B cell (primary cell): ENCODE measurements around the gene TEX9. TPM values are rescaled to one million over a fixed set of nuclear protein-coding genes. Genes with fewer than 3 reads are reported as not detected.

ENCODE experiments used
- ATAC-seq: fragments of 200-7000 bp; cut with Tn5 transposase; one replicate; pipeline ENCODE4 v1.10.0; 2021; ENCODE audit warnings: low read depth, mild to moderate bottlenecking, moderate number of reproducible peaks, moderate library complexity
- CTCF ChIA-PET: fragments of 350-600 bp; sonication (Branson Sonifier 250); formaldehyde crosslinking; loops from one replicate; lab custom pipeline; 2021; ENCODE audit warnings: antibody characterized with exemption, inconsistent platforms; lab: Charles Lee
- POLR2A ChIA-PET: fragments of 350-600 bp; sonication (Branson Sonifier 250); formaldehyde crosslinking; loops from one replicate; lab custom pipeline; 2021; ENCODE audit warnings: antibody characterized with exemption; lab: Charles Lee
- DNase-seq: peaks from one replicate; pipeline ENCODE4 v3.0.0; 2013
- H2AFZ ChIP-seq: 2 replicates; pipeline ENCODE4 v1.6.1; 2012; ENCODE audit warnings: mild to moderate bottlenecking, low read depth, low read length; ENCODE audit not compliant: insufficient read depth, poor library complexity, severe bottlenecking
- H3K27ac ChIP-seq, 2 donors: 1 replicate in 1 of 2; 2 replicates in 1 of 2; pipeline ENCODE4 v1.5.1; 2012 to 2013; ENCODE audit warnings: low read length in 2 of 2, mild to moderate bottlenecking in 2 of 2, moderate library complexity in 1 of 2
- H3K27me3 ChIP-seq, 4 experiments: fragments of 200-600 bp in 1 of 4; sonication (generic) in 1 of 4; replicated peaks in 1 of 4; 1 replicate in 2 of 4; 2 replicates in 2 of 4; pipeline versions ENCODE4 v1.6.1 to v1.7.0; 2013 to 2016; ENCODE audit warnings: low read length in 3 of 4, mild to moderate bottlenecking in 2 of 4, mixed read lengths in 1 of 4, moderate library complexity in 1 of 4; ENCODE audit not compliant: insufficient read depth in 4 of 4, control insufficient read depth in 3 of 4; ENCODE audit errors: control extremely low read depth in 1 of 4
- H3K36me3 ChIP-seq, 2 experiments: replicated peaks in 1 of 2; 1 replicate in 1 of 2; 2 replicates in 1 of 2; pipeline versions ENCODE4 v1.6.1 to v1.7.1; 2013; ENCODE audit warnings: low read length in 1 of 2; ENCODE audit not compliant: insufficient read depth in 2 of 2, control insufficient read depth in 1 of 2; ENCODE audit errors: control extremely low read depth in 1 of 2, extremely low read depth in 1 of 2
- H3K4me1 ChIP-seq, 2 donors: fragments of 200-600 bp in 1 of 2; sonication (generic) in 1 of 2; 1 replicate in 1 of 2; 2 replicates in 1 of 2; pipeline versions ENCODE4 v1.5.1 to v1.6.1; 2013 to 2017; ENCODE audit warnings: low read length in 2 of 2; ENCODE audit not compliant: control insufficient read depth in 2 of 2, insufficient read depth in 2 of 2
- H3K4me2 ChIP-seq: replicated peaks from 2 replicates; pipeline ENCODE3; 2012; ENCODE audit warnings: mild to moderate bottlenecking, low read depth, low read length; ENCODE audit not compliant: poor library complexity, severe bottlenecking
- H3K4me3 ChIP-seq, 5 experiments: fragments of 200-600 bp in 1 of 5; sonication (generic) in 1 of 5; 1 replicate in 3 of 5; 2 replicates in 2 of 5; pipeline versions ENCODE4 v1.5.1 to v1.7.0; 2011 to 2016; ENCODE audit warnings: low read length in 4 of 5, mild to moderate bottlenecking in 4 of 5, low read depth in 2 of 5, control low read depth in 1 of 5, moderate library complexity in 1 of 5; ENCODE audit not compliant: insufficient read depth in 1 of 5; ENCODE audit errors: control extremely low read depth in 1 of 5, extremely low read depth in 1 of 5
- H3K79me2 ChIP-seq: fragments of 200-600 bp; sonication (generic); one replicate; pipeline ENCODE4 v1.6.0; 2016; ENCODE audit warnings: low read length; ENCODE audit not compliant: control insufficient read depth, insufficient read depth
- H3K9ac ChIP-seq: fragments of 200-600 bp; sonication (generic); 2 replicates; pipeline ENCODE4 v1.6.1; 2017; ENCODE audit warnings: mild to moderate bottlenecking, low read length, moderate library complexity
- H3K9me3 ChIP-seq, 3 donors: one replicate each; pipeline versions ENCODE4 v1.6.1 to v1.7.1; 2013; ENCODE audit warnings: low read length in 2 of 3; ENCODE audit not compliant: control insufficient read depth in 2 of 3, insufficient read depth in 1 of 3; ENCODE audit errors: control extremely low read depth in 1 of 3
- H4K20me1 ChIP-seq: 2 replicates; pipeline ENCODE4 v1.6.0; 2012; ENCODE audit warnings: mild to moderate bottlenecking, low read length; ENCODE audit not compliant: insufficient read depth, control insufficient read depth, poor library complexity, severe bottlenecking
- H3K27ac Mint-ChIP-seq: one replicate; pipeline ENCODE4 v1.8.0; 2021; ENCODE audit warnings: mixed read lengths
- H3K27me3 Mint-ChIP-seq: one replicate; pipeline ENCODE4 v1.8.0; 2021; ENCODE audit warnings: mixed read lengths
- H3K4me1 Mint-ChIP-seq: one replicate; pipeline ENCODE4 v1.8.0; 2021; ENCODE audit warnings: mixed read lengths
- H3K4me3 Mint-ChIP-seq: one replicate; pipeline ENCODE4 v1.8.0; 2021; ENCODE audit warnings: mixed read lengths
- H3K9me3 Mint-ChIP-seq: one replicate; pipeline ENCODE4 v1.8.0; 2022; ENCODE audit warnings: mixed read lengths; ENCODE audit not compliant: insufficient read depth
- CTCF ChIP-seq: fragments of 200-600 bp; IDR thresholded peaks from one replicate; pipeline ENCODE4 v1.8.0; 2022; ENCODE audit warnings: antibody characterized with exemption, mild to moderate bottlenecking
- EZH2 ChIP-seq: IDR thresholded peaks from 2 replicates; pipeline ENCODE4 v1.6.1; 2012; ENCODE audit warnings: borderline replicate concordance, low read depth, mild to moderate bottlenecking, moderate library complexity, low read length; ENCODE audit not compliant: insufficient read depth, poor library complexity, severe bottlenecking
- intact Hi-C: fragments of 100-400 bp; cut with micrococcal nuclease; formaldehyde crosslinking; loops from one replicate; pipeline ENCODE4 v1.10.0; 2022
- polyA plus RNA-seq: library from polyadenylated mRNA; depleted of rRNA; stranded (reverse); fragments of >200 nt; gene quantifications from 2 replicates; pipeline ENCODE4 v1.2.3, GENCODE V29; 2012
- total RNA-seq, 2 donors: library from RNA; stranded (reverse); fragments of 120-200 nt in 1 of 2; gene quantifications; 1 replicate in 1 of 2; 2 replicates in 1 of 2; pipeline versions ENCODE4 v1.2.3 to v1.2.4, GENCODE V29; 2013 to 2022

The TEX9 gene
- total and polyA plus RNA-seq, 2 donors (not counting 1 experiment from before 2014, with no cell fraction given) = 7.6 to 43.1 TPM

- CTCF ChIA-PET = interaction anchor here (0.9 kb wide), 1 partner anchor 18 kb away, joined by 3 read pairs; no protein-coding TSS in a partner anchor
Measured at GRCh38 chr15:56475351-56475750, 110.1 kb downstream of the TEX9 start.

More at GRCh38 chr15:56475351-56475750, 110.1 kb downstream of the TEX9 start:
- Histone ChIP-seq H3K36me3 (no peaks in the 10 kb centered on the region), H3K4me2 (no peak overlapping the region), H3K4me1 (no peaks in the 10 kb centered on the region), H2AFZ (no peak overlapping the region), H3K4me3 (no peak overlapping the region), H3K27me3 (no peaks in the 10 kb centered on the region), H3K9ac (no peak overlapping the region), H3K79me2 (no peaks in the 10 kb centered on the region), H3K9me3 (peaks cover 0 to 6% (median 0%) of the 10 kb centered on the region in 3 donors), H4K20me1 (no peaks in the 10 kb centered on the region), H3K27ac (no peak overlapping the region)
- intact Hi-C loops = no loop called here
- H3K9me3 Mint-ChIP-seq = no peaks in the 10 kb centered on the region
- TF ChIP-seq EZH2 (no peak), CTCF (no peak)
- no peak for DNase-seq
- no peaks in the 10 kb centered on the region for H3K4me1 Mint-ChIP-seq
- H3K4me3 Mint-ChIP-seq = no peak overlapping the region
- H3K27me3 Mint-ChIP-seq = peaks cover 6% of the 10 kb centered on the region
- H3K27ac Mint-ChIP-seq = no peak overlapping the region
- POLR2A ChIA-PET = no interaction called here
- no peak for ATAC-seq

Other genes with a start within 250 kb of the TEX9 start
- 39.8 and 44.8 TPM in 2 replicates for gene RFX7, start 121.5 kb upstream of the TEX9 start, total RNA-seq
- gene RFX7, start 121.5 kb upstream of the TEX9 start, polyA plus RNA-seq = 4.7 and 6.6 TPM in 2 replicates
- gene MNS1, start 99.7 kb downstream of the TEX9 start, total RNA-seq = 0.83 TPM in 1 of 2 replicates, not detected in the other
- not detected in 2 replicates for gene MNS1, start 99.7 kb downstream of the TEX9 start, polyA plus RNA-seq